DOHH2 (cell line): ENCODE measurements around the gene MRM2.

ENCODE experiments used
- H3F3A ChIP-seq: fragments of 200-600 bp; sonication (generic), shearing (Covaris generic); 2 replicates; pipeline ENCODE4 v1.6.0; 2016; ENCODE audit warnings: antibody characterized with exemption, mild to moderate bottlenecking; ENCODE audit not compliant: control insufficient read depth, insufficient read depth
- H3K27ac ChIP-seq: fragments of 200-600 bp; sonication (generic); 2 replicates; pipeline ENCODE4 v1.5.1; 2014; ENCODE audit warnings: low read depth, mild to moderate bottlenecking, low read length, moderate library complexity
- H3K27me3 ChIP-seq: fragments of 200-600 bp; sonication (generic); 2 replicates; pipeline ENCODE4 v1.6.1; 2014; ENCODE audit warnings: mild to moderate bottlenecking, low read length, mixed read lengths; ENCODE audit not compliant: control insufficient read depth
- H3K36me3 ChIP-seq: fragments of 200-600 bp; sonication (generic); 2 replicates; pipeline ENCODE4 v1.6.1; 2014; ENCODE audit warnings: mild to moderate bottlenecking, low read length, moderate library complexity, mixed read lengths; ENCODE audit not compliant: control insufficient read depth
- H3K4me1 ChIP-seq: fragments of 200-600 bp; sonication (generic); 2 replicates; pipeline ENCODE4 v1.6.1; 2014; ENCODE audit warnings: mild to moderate bottlenecking, low read length, mixed read lengths; ENCODE audit not compliant: control insufficient read depth
- H3K4me2 ChIP-seq: fragments of 200-600 bp; sonication (generic); 2 replicates; pipeline ENCODE4 v1.6.0; 2014; ENCODE audit warnings: mild to moderate bottlenecking, low read length, moderate library complexity
- H3K4me3 ChIP-seq: fragments of 200-600 bp; sonication (generic); 2 replicates; pipeline ENCODE4 v1.5.1; 2014; ENCODE audit warnings: mild to moderate bottlenecking, low read length, mixed read lengths
- H3K79me2 ChIP-seq: fragments of 200-600 bp; sonication (generic); 2 replicates; pipeline ENCODE4 v1.6.1; 2014; ENCODE audit warnings: mild to moderate bottlenecking, low read length, mixed read lengths; ENCODE audit not compliant: control insufficient read depth
- H3K9me2 ChIP-seq: fragments of 200-600 bp; sonication (generic); replicated peaks from 2 replicates; pipeline ENCODE4 v1.6.1; 2014; ENCODE audit warnings: mild to moderate bottlenecking, low read length, mixed read lengths; ENCODE audit not compliant: control insufficient read depth
- H3K9me3 ChIP-seq: fragments of 200-600 bp; sonication (generic); 2 replicates; pipeline ENCODE4 v1.6.1; 2014; ENCODE audit warnings: antibody characterized with exemption, low read length, mixed read lengths; ENCODE audit not compliant: control insufficient read depth, insufficient read depth
- H4K20me1 ChIP-seq: fragments of 200-600 bp; sonication (generic); 2 replicates; pipeline ENCODE4 v1.6.0; 2014; ENCODE audit warnings: low read depth, mild to moderate bottlenecking, antibody characterized with exemption, low read length, moderate library complexity; ENCODE audit not compliant: control insufficient read depth, insufficient read depth
- CTCF ChIP-seq: fragments of 200-600 bp; sonication (generic); IDR thresholded peaks from one replicate; pipeline ENCODE4 v1.5.1; 2014; ENCODE audit warnings: antibody characterized with exemption, mild to moderate bottlenecking, low read depth, low read length; ENCODE audit not compliant: poor library complexity, severe bottlenecking
- EZH2phosphoT487 ChIP-seq: fragments of 200-600 bp; sonication (generic); IDR thresholded peaks from 2 replicates; pipeline ENCODE4 v1.6.1; 2017; ENCODE audit warnings: borderline replicate concordance, mild to moderate bottlenecking, antibody characterized with exemption, low read length, moderate library complexity, mixed read lengths

Gene MRM2

GRCh38 chr7:2242541-2243429, 780 bp upstream of the MRM2 start:
- peak overlapping the region; percentile 58 for H3K27ac ChIP-seq
- no peaks in the 10 kb centered on the region for H4K20me1 ChIP-seq
- peak overlapping the region; percentile 90 for H3K4me2 ChIP-seq
- TF ChIP-seq CTCF, result no peak
- no peak for TF ChIP-seq EZH2phosphoT487
- no peaks in the 10 kb centered on the region for H3K9me3 ChIP-seq
- peak overlapping the region; percentile 85 for H3K4me3 ChIP-seq
- peaks cover 73% of the 10 kb centered on the region for H3K4me1 ChIP-seq
- no peaks in the 10 kb centered on the region for H3K9me2 ChIP-seq
- H3F3A ChIP-seq, result peaks cover 30% of the 10 kb centered on the region
- H3K36me3 ChIP-seq, result peaks cover 59% of the 10 kb centered on the region
- H3K79me2 ChIP-seq, result peaks cover 63% of the 10 kb centered on the region
- H3K27me3 ChIP-seq, result no peaks in the 10 kb centered on the region

GRCh38 chr7:2239242-2239641, 2.8 kb downstream of the MRM2 start:
- TF ChIP-seq CTCF (no peak), EZH2phosphoT487 (no peak)
- Histone ChIP-seq H3F3A (peaks cover 47% of the 10 kb centered on the region), H3K9me2 (no peaks in the 10 kb centered on the region), H3K4me1 (peaks cover 76% of the 10 kb centered on the region), H3K27me3 (no peaks in the 10 kb centered on the region), H3K79me2 (peaks cover 87% of the 10 kb centered on the region), H3K27ac (peak overlapping the region; percentile 11), H3K9me3 (no peaks in the 10 kb centered on the region), H3K36me3 (peaks cover 67% of the 10 kb centered on the region), H3K4me3 (peak overlapping the region; percentile 17; the same call in 1 of the 2 replicates), H3K4me2 (peak overlapping the region; percentile 44), H4K20me1 (no peaks in the 10 kb centered on the region)

DNA sequence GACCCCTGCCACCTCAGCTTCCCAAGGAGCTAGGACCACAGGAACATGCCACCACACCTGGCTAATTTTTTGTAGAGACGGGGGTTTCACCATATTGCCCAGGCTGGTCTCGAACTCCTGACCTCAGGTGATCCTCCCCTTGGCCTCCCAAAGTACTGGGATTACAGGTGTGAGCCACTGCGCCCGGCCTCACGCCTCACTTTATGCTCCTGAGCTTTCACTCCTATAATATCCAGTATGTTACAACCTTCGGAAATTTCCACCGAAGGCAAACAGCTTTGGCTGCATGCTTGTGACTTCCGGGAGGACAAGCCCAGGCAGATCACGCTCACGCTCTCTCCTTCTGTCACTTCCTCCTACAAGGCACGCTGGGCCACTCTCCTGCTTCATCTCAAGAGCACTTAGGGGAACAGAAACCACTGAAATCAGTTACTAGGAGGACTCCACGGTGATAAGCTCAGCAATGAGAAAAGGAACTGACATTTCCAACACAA, 4.8 kb downstream of the MRM2 start:
- Histone ChIP-seq H3K79me2 (peaks cover 83% of the 10 kb centered on the region), H3K27ac (peak overlapping the region; percentile 87), H3K36me3 (peaks cover 80% of the 10 kb centered on the region), H3F3A (peaks cover 52% of the 10 kb centered on the region), H3K4me1 (peaks cover 69% of the 10 kb centered on the region), H3K27me3 (no peaks in the 10 kb centered on the region), H3K9me2 (no peaks in the 10 kb centered on the region), H4K20me1 (no peaks in the 10 kb centered on the region), H3K9me3 (no peaks in the 10 kb centered on the region), H3K4me2 (peak overlapping the region; percentile 92), H3K4me3 (peak overlapping the region; percentile 70)
- no peak for TF ChIP-seq EZH2phosphoT487
- no peak for TF ChIP-seq CTCF
